Measurements from ENCODE around the gene DGKI. TPM values are rescaled to one million over a fixed set of nuclear protein-coding genes. Genes with fewer than 3 reads are reported as not detected.
A peak's percentile ranks its signal among the peaks of the same experiment; 100 is the strongest.

The DGKI gene
- total and polyA plus RNA-seq, 9 of the 15 experiments (the other 6 are each of a cell fraction or from before 2014, with no cell fraction given) = 0.11 to 0.54 (median 0.15) TPM; not detected in 5

GRCh38 chr7:137743021-137743420, 103.8 kb downstream of the DGKI start:
- H3K9me3 ChIP-seq (replicated peaks; ENCODE audit: control insufficient read depth, insufficient read depth, low read depth, low read length) = no peaks in the 10 kb centered on the region
- FAIRE-seq (peak; percentile 19), ATAC-seq (no peak), DNase-seq (ENCODE audit: extremely low read depth in 1 of 4, low spot score in 3 of 4) (no peak)
- H3K79me2 ChIP-seq (ENCODE audit: control insufficient read depth, insufficient read depth, low read length) = no peaks in the 10 kb centered on the region
- no peak overlapping the region for H3K27ac ChIP-seq (ENCODE audit: extremely low read depth, low read depth, low read length)
- H2AFZ ChIP-seq (ENCODE audit: low read depth, low read length) = no peak overlapping the region
- in situ Hi-C loops (cut with MboI) = no loop called here
- WGBS (ENCODE audit: insufficient coverage, low coverage, missing lambda C conversion rate) = 0% methylated on average over 2 of the region's 2 CpGs
- no TSS peak for BruUV-seq (replicated peaks)
- H3K9me1 ChIP-seq (ENCODE audit: control insufficient read depth, insufficient read depth, low read length) = no peaks in the 10 kb centered on the region
- no peaks in the 10 kb centered on the region for H3K4me1 ChIP-seq (replicated peaks in 1 of 2; ENCODE audit: control insufficient read depth in 2 of 2, insufficient read depth in 2 of 2, low read length in 2 of 2)
- H3K9ac ChIP-seq (ENCODE audit: insufficient read depth in 1 of 2, low read depth in 2 of 2, low read length in 2 of 2) = no peak overlapping the region
- ChIA-PET CTCF (ENCODE audit: low intra/inter-chr PET ratio) (no interaction called here), POLR2A (no interaction called here)
- no peaks in the 10 kb centered on the region for H3K27me3 ChIP-seq (ENCODE audit: control insufficient read depth in 2 of 2, insufficient read depth in 2 of 2, low read length in 2 of 2)
- no peaks in the 10 kb centered on the region for H3K36me3 ChIP-seq (ENCODE audit: control insufficient read depth, insufficient read depth, low read length)
- no peak overlapping the region for H3K4me2 ChIP-seq (ENCODE audit: insufficient read depth, low read length)
- intact Hi-C loops (cut with micrococcal nuclease) = no loop called here
- H3K4me3 ChIP-seq = no peak overlapping the region
- H4K20me1 ChIP-seq (replicated peaks; ENCODE audit: control insufficient read depth, insufficient read depth, low read length) = no peaks in the 10 kb centered on the region
- TF ChIP-seq CBX5 (IDR thresholded peaks at IDR 0.05; ENCODE audit: borderline replicate concordance, low read depth) (no peak), GTF2A2 (tag; IDR thresholded peaks at IDR 0.05) (no peak), ZNF12 (CRISPR knock-in tag; IDR thresholded peaks at IDR 0.05) (no peak), PKNOX1 (IDR thresholded peaks at IDR 0.05) (no peak), ARID1B (IDR thresholded peaks at IDR 0.05) (no peak), E2F8 (IDR thresholded peaks at IDR 0.05; ENCODE audit: low read depth, partially characterized antibody) (no peak), HNRNPH1 (optimal IDR thresholded peaks at IDR 0.05; ENCODE audit: low read depth, low read length) (no peak), DPF2 (IDR thresholded peaks at IDR 0.05) (no peak), ELK1 (CRISPR knock-in tag; IDR thresholded peaks at IDR 0.05) (no peak), POLR2G (IDR thresholded peaks at IDR 0.05; ENCODE audit: low read depth, low read length) (no peak), HMBOX1 (IDR thresholded peaks at IDR 0.05) (no peak), AFF1 (IDR thresholded peaks at IDR 0.05; ENCODE audit: low read depth in 1 of 2, partially characterized antibody in 2 of 2) (no peak)
